Measurements from ENCODE around the gene TNKS1BP1.
"Not testable (repeated sequence)": the region's sequence is repeated elsewhere in the genome, so short reads cannot be mapped to it uniquely, and the experiment has no call there.

The TNKS1BP1 gene

GRCh38 chr11:57340039-57340615, 15.4 kb upstream of the TNKS1BP1 start:
- Histone ChIP-seq H2BK120ac (ENCODE audit: low read depth, low read length) (no peak overlapping the region), H3K4me3 (ENCODE audit: low read length in 2 of 2) (no peak overlapping the region), H2BK15ac (ENCODE audit: low read length) (no peak overlapping the region), H3K14ac (ENCODE audit: low read length) (no peak overlapping the region), H3K4ac (ENCODE audit: low read length) (no peak overlapping the region), H3K23ac (ENCODE audit: low read depth, low read length, poor library complexity) (no peak overlapping the region), H4K91ac (ENCODE audit: low read depth, low read length, poor library complexity) (no peak overlapping the region), H3K9me3 (replicated peaks in 1 of 2; ENCODE audit: control insufficient read depth in 2 of 2, insufficient read depth in 1 of 2, low read depth in 1 of 2, low read length in 2 of 2) (no peaks in the 10 kb centered on the region), H2AFZ (ENCODE audit: low read length) (peak overlapping the region; percentile 74), H2AK5ac (ENCODE audit: low read depth, low read length) (peak overlapping the region; percentile 5), H3K4me2 (ENCODE audit: insufficient read depth, low read length, poor library complexity, severe bottlenecking) (no peak overlapping the region), H3K9ac (ENCODE audit: low read depth, low read length, poor library complexity) (no peak overlapping the region), H2BK5ac (ENCODE audit: low read length) (no peak overlapping the region), H4K8ac (ENCODE audit: low read depth, low read length) (no peak overlapping the region), H2BK12ac (ENCODE audit: low read length) (no peak overlapping the region), H3K36me3 (replicated peaks in 1 of 2; ENCODE audit: control insufficient read depth in 2 of 2, insufficient read depth in 2 of 2, low read length in 2 of 2) (no peaks in the 10 kb centered on the region), H3K27ac (replicated peaks; ENCODE audit: low read length) (no peak overlapping the region), H3K4me1 (ENCODE audit: control insufficient read depth in 2 of 2, insufficient read depth in 1 of 2, low read depth in 1 of 2, low read length in 2 of 2) (peaks cover 27 to 33% of the 10 kb centered on the region in 2 donors), H3K79me1 (ENCODE audit: low read depth, low read length) (peaks cover under 1% of the 10 kb centered on the region), H3K27me3 (ENCODE audit: control insufficient read depth in 3 of 3, insufficient read depth in 3 of 3, low read depth in 1 of 3, low read length in 3 of 3) (no peaks in the 10 kb centered on the region), H3K18ac (ENCODE audit: low read length) (no peak overlapping the region)
- no CpG with 5 or more reads among the region's 12 CpGs for WGBS, 2 donors (ENCODE audit: extremely low coverage in 2 of 2, insufficient read length in 2 of 2, insufficient replicate concordance in 1 of 2)
- no peak for DNase-seq (ENCODE audit: low spot score)

GRCh38 chr11:57339328-57339727, 14.6 kb upstream of the TNKS1BP1 start:
- Histone ChIP-seq H2BK120ac (ENCODE audit: low read depth, low read length) (no peak overlapping the region), H3K79me1 (ENCODE audit: low read depth, low read length) (peaks cover 5% of the 10 kb centered on the region), H4K8ac (ENCODE audit: low read depth, low read length) (no peak overlapping the region), H3K4ac (ENCODE audit: low read length) (no peak overlapping the region), H3K4me2 (ENCODE audit: insufficient read depth, low read length, poor library complexity, severe bottlenecking) (no peak overlapping the region), H2AFZ (ENCODE audit: low read length) (peak overlapping the region; percentile 74), H3K9ac (ENCODE audit: low read depth, low read length, poor library complexity) (peak overlapping the region; percentile 51), H3K4me1 (ENCODE audit: control insufficient read depth in 2 of 2, insufficient read depth in 1 of 2, low read depth in 1 of 2, low read length in 2 of 2) (peaks cover 32 to 39% of the 10 kb centered on the region in 2 donors), H3K27me3 (ENCODE audit: control insufficient read depth in 3 of 3, insufficient read depth in 3 of 3, low read depth in 1 of 3, low read length in 3 of 3) (no peaks in the 10 kb centered on the region), H3K4me3 (ENCODE audit: low read length in 2 of 2) (no peak overlapping the region), H2BK12ac (ENCODE audit: low read length) (peak overlapping the region; percentile 18), H3K18ac (ENCODE audit: low read length) (no peak overlapping the region), H2BK5ac (ENCODE audit: low read length) (no peak overlapping the region), H4K91ac (ENCODE audit: low read depth, low read length, poor library complexity) (peak overlapping the region; percentile 11), H3K36me3 (replicated peaks in 1 of 2; ENCODE audit: control insufficient read depth in 2 of 2, insufficient read depth in 2 of 2, low read length in 2 of 2) (peaks cover 3% of the 10 kb centered on the region in 2 donors), H2BK15ac (ENCODE audit: low read length) (peak overlapping the region; percentile 39), H3K23ac (ENCODE audit: low read depth, low read length, poor library complexity) (no peak overlapping the region), H3K9me3 (replicated peaks in 1 of 2; ENCODE audit: control insufficient read depth in 2 of 2, insufficient read depth in 1 of 2, low read depth in 1 of 2, low read length in 2 of 2) (no peaks in the 10 kb centered on the region), H3K14ac (ENCODE audit: low read length) (no peak overlapping the region), H2AK5ac (ENCODE audit: low read depth, low read length) (no peak overlapping the region), H3K27ac (replicated peaks; ENCODE audit: low read length) (no peak overlapping the region)
- no peak for DNase-seq (ENCODE audit: low spot score)
- WGBS, 2 donors (ENCODE audit: extremely low coverage in 2 of 2, insufficient read length in 2 of 2, insufficient replicate concordance in 1 of 2), result no CpG with 5 or more reads among the region's 5 CpGs

GRCh38 chr11:57338142-57338541, 13.4 kb upstream of the TNKS1BP1 start, which contains the start of gene P2RX3:
TSS of gene P2RX3 (plus strand) at chr11:57338352. CDS start at chr11:57338551, 199 bp downstream.
- Histone ChIP-seq H4K91ac (ENCODE audit: low read depth, low read length, poor library complexity) (peak within 1 kb of the TSS; percentile 11), H2BK120ac (ENCODE audit: low read depth, low read length) (no peak within 1 kb of the TSS), H3K79me1 (ENCODE audit: low read depth, low read length) (peaks cover 5% of the 10 kb centered on the region), H3K4me1 (ENCODE audit: control insufficient read depth in 2 of 2, insufficient read depth in 1 of 2, low read depth in 1 of 2, low read length in 2 of 2) (peaks cover 28 to 38% of the 10 kb centered on the region in 2 donors), H3K23ac (ENCODE audit: low read depth, low read length, poor library complexity) (no peak within 1 kb of the TSS), H3K27me3 (ENCODE audit: control insufficient read depth in 3 of 3, insufficient read depth in 3 of 3, low read depth in 1 of 3, low read length in 3 of 3) (no peaks in the 10 kb centered on the region), H3K18ac (ENCODE audit: low read length) (peak within 1 kb of the TSS; percentile 60), H2AK5ac (ENCODE audit: low read depth, low read length) (peak within 1 kb of the TSS; percentile 7), H3K27ac (replicated peaks; ENCODE audit: low read length) (no peak within 1 kb of the TSS), H2BK12ac (ENCODE audit: low read length) (peak within 1 kb of the TSS; percentile 18), H3K9me3 (replicated peaks in 1 of 2; ENCODE audit: control insufficient read depth in 2 of 2, insufficient read depth in 1 of 2, low read depth in 1 of 2, low read length in 2 of 2) (no peaks in the 10 kb centered on the region), H3K36me3 (replicated peaks in 1 of 2; ENCODE audit: control insufficient read depth in 2 of 2, insufficient read depth in 2 of 2, low read length in 2 of 2) (peaks cover 12 to 15% of the 10 kb centered on the region in 2 donors), H3K4ac (ENCODE audit: low read length) (no peak within 1 kb of the TSS), H2BK15ac (ENCODE audit: low read length) (peak within 1 kb of the TSS; percentile 39), H3K14ac (ENCODE audit: low read length) (no peak within 1 kb of the TSS), H2AFZ (ENCODE audit: low read length) (peak within 1 kb of the TSS; percentile 74), H3K4me2 (ENCODE audit: insufficient read depth, low read length, poor library complexity, severe bottlenecking) (no peak within 1 kb of the TSS), H3K4me3 (ENCODE audit: low read length in 2 of 2) (no peak within 1 kb of the TSS), H3K9ac (ENCODE audit: low read depth, low read length, poor library complexity) (no peak within 1 kb of the TSS), H4K8ac (ENCODE audit: low read depth, low read length) (no peak within 1 kb of the TSS), H2BK5ac (ENCODE audit: low read length) (no peak within 1 kb of the TSS)
- no CpG with 5 or more reads among the region's 4 CpGs for WGBS, 2 donors (ENCODE audit: extremely low coverage in 2 of 2, insufficient read length in 2 of 2, insufficient replicate concordance in 1 of 2)
- DNase-seq (ENCODE audit: low spot score), result no peak

GRCh38 chr11:57336856-57337255, 12.1 kb upstream of the TNKS1BP1 start:
- H3K4me2 ChIP-seq (ENCODE audit: insufficient read depth, low read length, poor library complexity, severe bottlenecking); H3K9ac ChIP-seq (ENCODE audit: low read depth, low read length, poor library complexity); H3K18ac ChIP-seq (ENCODE audit: low read length); H3K4me3 ChIP-seq (ENCODE audit: low read length in 2 of 2); H2BK15ac ChIP-seq (ENCODE audit: low read length); H2AFZ ChIP-seq (ENCODE audit: low read length); DNase-seq (ENCODE audit: low spot score); H3K14ac ChIP-seq (ENCODE audit: low read length); H4K91ac ChIP-seq (ENCODE audit: low read depth, low read length, poor library complexity); H3K4ac ChIP-seq (ENCODE audit: low read length); H3K23ac ChIP-seq (ENCODE audit: low read depth, low read length, poor library complexity); H2BK12ac ChIP-seq (ENCODE audit: low read length); H3K27ac ChIP-seq (replicated peaks; ENCODE audit: low read length); H4K8ac ChIP-seq (ENCODE audit: low read depth, low read length); H2AK5ac ChIP-seq (ENCODE audit: low read depth, low read length); H2BK5ac ChIP-seq (ENCODE audit: low read length); H3K9me3 ChIP-seq (replicated peaks in 1 of 2; ENCODE audit: control insufficient read depth in 2 of 2, insufficient read depth in 1 of 2, low read depth in 1 of 2, low read length in 2 of 2); H3K27me3 ChIP-seq (ENCODE audit: control insufficient read depth in 3 of 3, insufficient read depth in 3 of 3, low read depth in 1 of 3, low read length in 3 of 3); H2BK120ac ChIP-seq (ENCODE audit: low read depth, low read length): not testable (repeated sequence)
- Histone ChIP-seq H3K4me1 (ENCODE audit: control insufficient read depth in 2 of 2, insufficient read depth in 1 of 2, low read depth in 1 of 2, low read length in 2 of 2) (peaks cover 28 to 38% of the 10 kb centered on the region in 2 donors), H3K79me1 (ENCODE audit: low read depth, low read length) (peaks cover 11% of the 10 kb centered on the region), H3K36me3 (replicated peaks in 1 of 2; ENCODE audit: control insufficient read depth in 2 of 2, insufficient read depth in 2 of 2, low read length in 2 of 2) (peaks cover 25 to 28% of the 10 kb centered on the region in 2 donors)
- no CpG with 5 or more reads among the region's 6 CpGs for WGBS, 2 donors (ENCODE audit: extremely low coverage in 2 of 2, insufficient read length in 2 of 2, insufficient replicate concordance in 1 of 2)
